ENCODE data around the gene UNC13D.
A peak's percentile ranks its signal among the peaks of the same experiment; 100 is the strongest.
"Not testable (repeated sequence)": the region's sequence is repeated elsewhere in the genome, so short reads cannot be mapped to it uniquely, and the experiment has no call there.

The UNC13D gene

GRCh38 chr17:75807861-75808260 lies 36.3 kb downstream of the UNC13D start:
- DNase-seq (ENCODE audit: extremely low read depth in 1 of 2, low read depth in 1 of 2): no peak

DNA sequence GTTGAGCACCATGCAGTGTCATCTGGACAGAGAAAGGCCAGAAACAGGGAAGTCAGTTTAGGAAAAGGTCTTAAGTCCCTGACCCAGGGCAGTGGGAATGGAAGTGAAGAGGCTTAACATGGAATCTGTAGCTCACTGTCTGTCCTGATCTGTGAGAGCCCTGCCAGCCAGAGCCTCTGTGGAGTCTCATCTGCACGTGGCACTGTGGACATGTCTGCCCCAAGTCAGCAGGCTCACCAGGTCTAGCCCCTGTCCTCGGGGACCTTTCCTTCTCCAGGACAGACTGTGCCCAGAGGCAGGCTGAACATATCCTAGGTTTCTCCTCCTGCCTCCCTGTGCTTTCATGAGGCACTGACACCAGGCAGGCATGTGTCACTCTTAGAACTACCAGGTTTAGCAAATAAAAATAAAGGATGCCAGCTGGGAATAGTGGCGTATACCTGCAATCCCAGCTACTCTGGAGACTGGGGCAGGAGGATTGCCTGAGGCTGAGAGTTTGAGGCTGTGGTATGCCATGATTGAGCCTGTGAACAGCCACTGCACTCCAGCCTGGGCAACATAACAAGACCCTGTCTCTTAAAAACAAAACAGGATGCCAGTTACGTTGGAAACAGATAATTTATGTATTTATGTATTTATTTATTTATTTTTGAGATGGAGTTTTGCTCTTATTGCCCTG lies 37.2 kb downstream of the UNC13D start:
- no peak for DNase-seq (ENCODE audit: extremely low read depth in 1 of 2, low read depth in 1 of 2)

DNA sequence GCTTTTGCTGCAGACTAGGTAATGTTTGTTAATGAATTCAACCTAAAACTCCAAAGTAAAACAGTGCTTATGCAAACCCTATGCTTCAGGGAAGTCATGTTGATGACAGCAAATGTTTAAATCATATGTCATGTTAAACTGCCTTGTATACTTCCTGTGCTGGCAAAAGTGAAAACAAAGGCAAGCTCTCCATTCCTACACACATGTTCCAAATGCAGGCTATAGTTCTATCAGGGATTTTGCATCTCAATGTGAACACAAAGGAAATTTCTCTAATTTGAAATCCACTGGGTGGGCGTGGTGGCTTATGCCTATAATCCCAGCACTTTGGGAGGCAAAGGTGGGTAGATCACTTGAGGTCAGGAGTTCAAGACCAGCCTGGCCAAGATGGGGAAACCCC lies 40.3 kb downstream of the UNC13D start:
- DNase-seq (ENCODE audit: extremely low read depth in 1 of 2, low read depth in 1 of 2): no peak

DNA sequence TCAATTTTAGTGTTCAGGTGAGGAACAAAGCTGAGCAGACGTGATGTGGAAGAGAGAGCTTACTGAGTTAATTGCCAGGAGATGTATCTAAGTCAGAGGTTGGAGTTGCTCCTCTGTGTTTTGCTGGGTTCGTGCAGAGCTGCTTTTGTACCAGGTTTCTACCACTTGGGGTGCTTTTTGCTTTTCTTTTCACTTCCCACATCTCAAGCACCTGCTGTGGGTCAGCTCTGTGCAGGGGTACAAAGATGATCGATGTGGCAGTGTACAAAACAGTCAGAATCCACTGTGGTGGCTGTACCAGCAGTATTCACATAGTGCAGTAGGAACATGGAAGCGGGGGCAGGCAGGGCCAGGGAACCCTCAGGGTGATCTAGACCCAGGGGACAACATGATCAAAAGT lies 44.8 kb downstream of the UNC13D start:
- no peak for DNase-seq (ENCODE audit: extremely low read depth in 1 of 2, low read depth in 1 of 2)

- no peak for DNase-seq (ENCODE audit: extremely low read depth in 1 of 2, low read depth in 1 of 2)
These were observed 48.2 kb downstream of the UNC13D start for GRCh38 chr17:75795820-75796607.

- DNase-seq (ENCODE audit: extremely low read depth in 1 of 2, low read depth in 1 of 2): no peak
These were observed 50.7 kb downstream of the UNC13D start for GRCh38 chr17:75793460-75793859.

GRCh38 chr17:75791254-75791653 lies 53.0 kb downstream of the UNC13D start:
- DNase-seq (ENCODE audit: extremely low read depth in 1 of 2, low read depth in 1 of 2): no peak

DNA sequence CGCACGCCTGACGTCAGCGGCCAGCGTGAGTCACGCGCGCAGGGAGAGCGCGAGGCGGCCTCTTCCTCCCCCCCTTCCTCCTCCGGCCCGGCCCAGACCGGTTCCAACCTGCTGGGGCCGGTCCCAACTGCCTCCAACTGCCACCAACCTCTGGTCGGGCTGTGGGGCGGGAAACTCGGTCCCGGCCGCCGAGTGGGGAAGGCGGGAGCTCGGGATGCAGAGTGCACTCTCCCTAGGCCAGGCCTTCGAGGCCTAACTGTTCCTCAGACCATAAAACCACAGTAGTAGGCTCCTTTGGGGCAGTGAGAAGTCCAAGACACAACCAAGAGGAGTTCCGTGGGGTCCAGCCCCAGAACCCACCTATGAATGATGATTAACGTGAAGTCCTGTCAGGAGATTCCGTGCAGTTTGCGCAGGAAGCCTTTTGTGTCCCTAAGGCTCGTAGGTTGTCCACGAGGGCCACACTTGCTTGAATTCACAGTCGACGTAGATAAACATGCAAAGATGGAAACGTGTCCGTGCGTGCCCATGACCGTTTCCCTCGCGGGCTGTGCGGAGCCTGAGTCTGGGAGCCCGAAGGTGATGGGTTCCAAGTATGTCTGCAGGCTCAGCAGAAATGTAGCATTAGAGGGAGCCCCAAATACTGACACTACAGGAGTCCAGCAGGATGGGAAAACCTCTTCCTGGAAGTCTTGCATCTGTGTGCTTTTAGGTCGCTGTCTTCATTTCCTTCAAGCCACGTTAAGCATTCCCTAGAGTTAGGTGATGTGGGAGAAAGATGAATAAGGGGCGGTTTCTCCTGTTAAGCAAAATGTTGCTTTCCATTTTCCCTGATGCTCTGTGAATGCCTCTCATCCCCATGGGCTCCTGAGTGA lies 59.0 kb downstream of the UNC13D start:
- peak in 1 of 2 donors; percentile 57 for DNase-seq (ENCODE audit: extremely low read depth in 1 of 2, low read depth in 1 of 2)

GRCh38 chr17:75784473-75785015 lies 59.7 kb downstream of the UNC13D start, which contains the start of gene UNK:
TSS of gene UNK (plus strand) at chr17:75784806. CDS start at chr17:75784881, 75 bp downstream.
- peak; percentile 90 to 91 for DNase-seq (ENCODE audit: extremely low read depth in 1 of 2, low read depth in 1 of 2)

DNA sequence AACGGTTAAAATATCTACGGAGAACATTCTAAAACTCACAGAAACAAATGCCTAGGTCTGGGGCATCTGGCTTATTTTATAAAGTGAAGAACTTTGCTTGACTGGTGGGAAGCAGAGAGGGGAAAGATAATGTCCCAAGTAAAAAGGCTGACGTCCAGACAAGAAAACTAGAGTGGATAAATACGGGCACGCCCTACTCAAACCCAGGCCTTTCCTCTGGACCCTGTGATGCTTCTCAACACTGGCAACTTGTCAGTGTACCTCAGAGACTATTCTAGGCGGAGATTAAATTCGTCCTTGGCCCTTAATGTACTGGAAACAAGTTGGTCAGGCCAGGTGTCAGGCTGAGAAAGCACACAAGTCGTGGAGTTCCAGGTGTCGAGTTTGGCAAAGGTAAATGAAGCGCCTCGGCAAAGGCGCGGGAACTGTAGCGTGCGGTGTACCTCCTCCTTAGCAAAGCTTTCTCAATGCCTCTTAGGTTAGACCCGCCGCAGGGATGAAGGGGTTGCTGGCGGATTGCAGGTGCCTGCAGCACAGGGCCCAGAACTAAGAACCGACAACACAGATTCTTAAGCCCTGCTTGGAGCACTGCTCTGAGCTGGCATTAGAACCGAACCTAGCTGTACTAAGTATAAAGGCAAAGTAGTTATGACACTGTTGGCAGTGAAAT lies 60.3 kb downstream of the UNC13D start:
- DNase-seq (ENCODE audit: extremely low read depth in 1 of 2, low read depth in 1 of 2): no peak

DNA sequence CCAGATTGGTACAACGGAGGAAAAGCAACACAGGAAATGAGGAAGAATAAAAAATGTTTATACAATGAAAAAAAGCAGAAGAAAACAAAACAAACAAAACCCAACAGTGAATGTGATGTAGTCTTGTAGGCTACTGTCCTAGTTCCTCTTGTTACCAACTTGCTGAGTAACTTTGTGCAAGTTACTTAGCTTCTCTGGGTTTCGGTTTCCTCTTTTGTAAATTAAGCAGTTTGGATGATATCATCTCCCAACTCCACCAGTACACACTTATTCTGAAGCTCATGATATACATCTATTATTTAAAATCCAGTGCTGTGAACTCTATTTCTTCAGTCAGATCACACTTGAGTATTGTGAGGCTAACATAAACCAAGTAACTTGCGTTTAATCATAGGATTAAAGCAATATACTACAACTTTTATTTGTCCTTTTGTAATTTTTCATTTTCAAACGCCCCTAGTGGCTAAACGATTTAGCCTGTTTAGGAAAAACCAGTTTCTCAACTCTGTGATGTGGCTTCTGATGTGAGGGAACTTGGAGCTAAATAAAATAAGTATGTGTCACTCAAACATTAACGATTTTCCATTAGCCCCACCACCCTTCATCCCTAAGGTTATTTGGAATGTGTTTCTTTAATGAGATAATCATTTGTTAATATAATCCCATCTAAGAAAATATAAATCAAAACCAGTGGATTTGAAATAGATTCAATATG lies 61.0 kb downstream of the UNC13D start:
- DNase-seq (ENCODE audit: extremely low read depth in 1 of 2, low read depth in 1 of 2): no peak

DNA sequence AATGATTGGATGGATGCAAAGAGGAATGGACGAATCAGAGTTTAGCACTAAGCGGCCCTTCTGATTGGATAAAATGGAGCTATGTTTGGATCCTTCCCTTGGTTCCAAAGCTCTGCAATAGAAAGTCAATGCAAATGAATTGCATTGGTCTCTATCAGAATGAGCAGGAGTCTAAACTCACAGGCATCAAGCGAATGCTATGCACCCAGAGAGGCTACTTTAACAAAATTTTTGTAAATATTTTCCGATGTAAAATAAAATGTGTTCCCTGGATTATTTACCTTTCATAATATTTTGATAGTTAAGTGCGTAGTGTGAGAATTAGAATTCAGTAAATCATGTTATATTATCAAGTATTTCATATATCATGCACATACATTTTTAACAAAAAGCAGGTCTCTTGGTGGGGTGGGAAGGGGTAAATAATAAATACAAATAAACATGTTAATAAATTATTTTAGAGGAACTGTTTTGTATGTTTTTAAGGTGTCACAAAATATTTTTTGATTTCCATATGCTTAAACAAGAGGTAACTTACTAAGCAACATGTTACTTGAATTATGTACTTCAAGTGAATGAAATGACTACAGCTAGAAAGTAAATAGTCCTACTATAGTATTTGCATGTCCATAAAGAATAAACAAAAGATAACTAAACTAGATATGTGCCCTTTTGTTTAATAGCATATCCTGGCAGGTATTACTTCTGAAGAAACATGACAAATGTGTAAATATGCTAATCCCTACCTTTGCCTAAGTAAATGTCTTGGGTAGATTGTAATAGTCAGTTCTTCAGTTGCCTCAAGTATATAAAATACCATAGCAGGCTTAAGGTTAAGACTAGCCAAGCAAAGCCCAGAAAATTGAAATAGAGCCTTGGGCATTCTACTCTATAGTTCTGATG lies 64.0 kb downstream of the UNC13D start:
- no peak for DNase-seq (ENCODE audit: extremely low read depth in 1 of 2, low read depth in 1 of 2)

GRCh38 chr17:75779250-75779986 lies 64.8 kb downstream of the UNC13D start:
- DNase-seq (ENCODE audit: extremely low read depth in 1 of 2, low read depth in 1 of 2): peak; percentile 83 to 91

DNA sequence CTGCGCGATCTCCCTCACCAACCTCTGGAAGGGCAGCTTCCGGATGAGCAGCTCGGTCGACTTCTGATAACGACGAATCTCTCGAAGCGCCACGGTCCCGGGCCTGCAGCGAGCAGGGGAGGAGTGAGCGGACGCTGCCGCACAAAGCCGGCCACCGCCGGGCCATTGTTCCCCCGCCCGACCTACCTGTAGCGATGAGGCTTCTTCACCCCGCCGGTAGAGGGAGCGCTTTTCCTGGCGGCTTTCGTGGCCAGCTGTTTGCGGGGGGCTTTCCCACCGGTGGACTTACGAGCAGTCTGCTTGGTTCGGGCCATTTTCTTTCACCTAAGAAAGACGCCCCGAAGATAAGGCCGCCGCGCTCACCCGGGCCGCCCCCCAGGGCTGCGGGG lies 65.3 kb downstream of the UNC13D start:
- peak; percentile 40 to 44 for DNase-seq (ENCODE audit: extremely low read depth in 1 of 2, low read depth in 1 of 2)

- not testable (repeated sequence) for DNase-seq (ENCODE audit: extremely low read depth in 1 of 2, low read depth in 1 of 2)
These were observed 65.9 kb downstream of the UNC13D start for GRCh38 chr17:75778066-75778860.

- DNase-seq (ENCODE audit: extremely low read depth in 1 of 2, low read depth in 1 of 2): no peak
These were observed 66.8 kb downstream of the UNC13D start for GRCh38 chr17:75777296-75777922.
